Brain microvascular endothelial cell (primary cell): ENCODE results near the gene PARP2.
A peak's percentile ranks its signal among the peaks of the same experiment; 100 is the strongest.
"Not testable (repeated sequence)": the region's sequence is repeated elsewhere in the genome, so short reads cannot be mapped to it uniquely, and the experiment has no call there.

Experiments used
- DNase-seq: peaks from one replicate; pipeline ENCODE4 v3.0.0-alpha.2; 2020
- H3K27ac ChIP-seq: fragments of 250-450 bp; sonication (Bioruptor Pico); 2 replicates; pipeline ENCODE4 v1.5.1; 2020; ENCODE audit warnings: mild to moderate bottlenecking, moderate library complexity
- H3K27me3 ChIP-seq: fragments of 250-450 bp; sonication (Bioruptor Pico); replicated peaks from 2 replicates; pipeline ENCODE4 v1.5.1; 2020; ENCODE audit warnings: mild to moderate bottlenecking
- H3K36me3 ChIP-seq: fragments of 250-450 bp; sonication (Bioruptor Pico); replicated peaks from 2 replicates; pipeline ENCODE4 v1.5.1; 2020; ENCODE audit warnings: mild to moderate bottlenecking
- H3K4me3 ChIP-seq: 2 replicates; pipeline ENCODE4 v1.5.1; 2011; ENCODE audit warnings: low read depth, mild to moderate bottlenecking, control low read depth, low read length, moderate library complexity
- CTCF ChIP-seq: IDR thresholded peaks from 2 replicates; pipeline ENCODE4 v1.5.1; 2011; ENCODE audit warnings: low read depth, mild to moderate bottlenecking, moderate library complexity, low read length, control low read depth, inconsistent platforms; ENCODE audit errors: missing control alignments
- in situ Hi-C: cut with HindIII; loops from 2 replicates; pipeline ENCODE4 v1.10.0; 2017; ENCODE audit warnings: low sequenced_read_pairs, low pct_ligation_motif_present

Gene PARP2

GRCh38 chr14:20331053-20331613 is 12.3 kb upstream of the PARP2 start:
- in situ Hi-C loops, result no loop called here
- TF ChIP-seq CTCF, result no peak
- Histone ChIP-seq H3K27ac (no peak overlapping the region), H3K27me3 (no peaks in the 10 kb centered on the region), H3K36me3 (peaks cover 8% of the 10 kb centered on the region), H3K4me3 (peak overlapping the region; percentile 3)
- no peak for DNase-seq

- in situ Hi-C loops, result no loop called here
- TF ChIP-seq CTCF, result no peak
- H3K4me3 ChIP-seq, result peak overlapping the region; percentile 83
- H3K27me3 ChIP-seq, result no peaks in the 10 kb centered on the region
- peaks cover 2% of the 10 kb centered on the region for H3K36me3 ChIP-seq
- no peak for DNase-seq
- peak overlapping the region; percentile 46 for H3K27ac ChIP-seq
Observed at GRCh38 chr14:20332431-20332787, 11.0 kb upstream of the PARP2 start.

GRCh38 chr14:20332788-20333493 is 10.5 kb upstream of the PARP2 start, which contains the start of gene CCNB1IP1:
Gene CCNB1IP1 (minus strand): TSS chr14:20333279. CDS start chr14:20316523, 16,756 bp downstream.
- Histone ChIP-seq H3K4me3 (peak within 1 kb of the TSS; percentile 83), H3K27ac (peak within 1 kb of the TSS; percentile 46), H3K36me3 (peaks cover 2% of the 10 kb centered on the region), H3K27me3 (no peaks in the 10 kb centered on the region)
- in situ Hi-C loops, result no loop called here
- DNase-seq, result peak; percentile 84
- TF ChIP-seq CTCF, result no peak

GRCh38 chr14:20333494-20333841 is 10.0 kb upstream of the PARP2 start:
- in situ Hi-C loops, result no loop called here
- no peak for DNase-seq
- no peak for TF ChIP-seq CTCF
- Histone ChIP-seq H3K36me3 (peaks cover 2% of the 10 kb centered on the region), H3K27me3 (no peaks in the 10 kb centered on the region), H3K4me3 (peak overlapping the region; percentile 83), H3K27ac (peak overlapping the region; percentile 46)

GRCh38 chr14:20334017-20334416 is 9.4 kb upstream of the PARP2 start:
- DNase-seq, result no peak
- TF ChIP-seq CTCF, result no peak
- in situ Hi-C loops, result no loop called here
- Histone ChIP-seq H3K36me3 (no peaks in the 10 kb centered on the region), H3K27ac (no peak overlapping the region), H3K4me3 (no peak overlapping the region), H3K27me3 (no peaks in the 10 kb centered on the region)

- DNase-seq, H3K27ac ChIP-seq, in situ Hi-C loops, H3K27me3 ChIP-seq, H3K36me3 ChIP-seq, H3K4me3 ChIP-seq: not testable (repeated sequence)
Observed at GRCh38 chr14:20341032-20341431, 2.4 kb upstream of the PARP2 start.
